Esophagus squamous epithelium (tissue), 5 donors: Measurements from ENCODE around the gene P3H2. TPM values are rescaled to one million over a fixed set of nuclear protein-coding genes. Genes with fewer than 3 reads are reported as not detected.
A peak's percentile ranks its signal among the peaks of the same experiment; 100 is the strongest.

Experiments
- DNase-seq: peaks from one replicate; lab custom pipeline; 2025; lab: John Stamatoyannopoulos, UW
- H3K27ac ChIP-seq, 4 donors: fragments of 200-600 bp; sonication (generic); one replicate each; pipeline ENCODE4 v1.5.1; 2016 to 2019; ENCODE audit warnings: mild to moderate bottlenecking in 1 of 4
- H3K27me3 ChIP-seq, 4 donors: fragments of 200-600 bp; sonication (generic); 1 replicate in 3 of 4; 2 replicates in 1 of 4; pipeline versions ENCODE4 v1.5.1 to v1.6.0; 2017 to 2021; ENCODE audit warnings: antibody characterized with exemption in 1 of 4
- H3K36me3 ChIP-seq, 3 donors: fragments of 200-600 bp; sonication (generic); one replicate each; pipeline ENCODE4 v1.5.1; 2016 to 2019
- H3K4me1 ChIP-seq, 3 donors: fragments of 200-600 bp; sonication (generic); one replicate each; pipeline ENCODE4 v1.5.1; 2017 to 2019
- H3K4me3 ChIP-seq, 4 donors: fragments of 200-600 bp; sonication (generic); 1 replicate in 3 of 4; 2 replicates in 1 of 4; pipeline ENCODE4 v1.5.1; 2016 to 2019; ENCODE audit warnings: mild to moderate bottlenecking in 2 of 4, moderate library complexity in 1 of 4
- H3K9me3 ChIP-seq, 3 donors: fragments of 200-600 bp; sonication (generic); one replicate each; pipeline ENCODE4 v1.5.1; 2016 to 2019
- POLR2A ChIP-seq, 4 donors: fragments of 450-650 bp; IDR thresholded peaks; one replicate each; pipeline ENCODE4 v1.6.1; 2017; ENCODE audit warnings: antibody characterized with exemption in 4 of 4, mild to moderate bottlenecking in 4 of 4, moderate library complexity in 3 of 4
- WGBS, 2 donors: methylation state at CpG; one replicate each; pipeline ENCODE4 v1.1.5; 2018; 5-methylcytosine and 5-hydroxymethylcytosine counted together
- intact Hi-C: fragments of 100-400 bp; cut with DNase I; formaldehyde crosslinking; loops from one replicate; pipeline ENCODE4 v1.15.0; 2022
- total RNA-seq, 4 donors: library from RNA; depleted of rRNA; stranded (reverse); fragments of >200 nt; gene quantifications; one replicate each; pipeline ENCODE4 v1.1.0, GENCODE V29; 2016
- TF ChIP-seq, protein P1 (sequence below), 6 experiments: fragments of 450-650 bp in 4 of 6; fragments of 200-600 bp in 2 of 6; sonication (generic) in 2 of 6; IDR thresholded peaks; one replicate each; pipeline ENCODE4 v1.5.1; 2016 to 2019; ENCODE audit warnings: antibody characterized with exemption in 6 of 6, mild to moderate bottlenecking in 4 of 6, moderate library complexity in 4 of 6
- donor health status: DM: yes; HTN: yes; CAD: no.

P3H2 gene
- total RNA-seq, 4 donors from 2014 or later, result 16.5 to 41.2 (median 34.0) TPM

DNA sequence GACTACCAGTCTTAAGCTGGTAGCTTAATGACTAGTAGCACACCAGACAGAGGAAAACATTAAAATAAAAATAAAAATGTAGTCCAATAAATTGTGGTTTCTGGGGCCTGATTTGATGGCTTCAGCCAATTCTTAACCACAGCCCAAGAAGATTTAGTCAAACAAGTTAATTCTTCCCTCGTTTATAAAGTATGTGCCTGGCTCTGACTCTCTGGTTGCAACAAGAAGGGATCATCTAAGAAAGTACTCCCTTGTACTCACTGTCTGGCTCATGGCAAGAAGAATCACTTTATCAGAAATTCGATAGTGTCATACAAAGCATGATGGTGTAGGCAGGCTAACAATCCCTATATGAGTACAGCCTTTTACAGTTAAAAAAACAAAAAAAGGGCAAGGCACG lies 141.9 kb downstream of the P3H2 start:
- 65 to 66% methylated on average over 3 of the region's 3 CpGs for WGBS, 2 donors
- intact Hi-C loops, result no loop called here
- Histone ChIP-seq H3K36me3 (peaks cover 0 to 7% (median 0%) of the 10 kb centered on the region in 3 donors), H3K27me3 (no peaks in the 10 kb centered on the region), H3K4me1 (peaks cover 0 to 18% (median 0%) of the 10 kb centered on the region in 3 donors), H3K4me3 (no peak overlapping the region), H3K27ac (no peak overlapping the region), H3K9me3 (no peaks in the 10 kb centered on the region)
- no peak for DNase-seq
- TF ChIP-seq, protein P1, sequence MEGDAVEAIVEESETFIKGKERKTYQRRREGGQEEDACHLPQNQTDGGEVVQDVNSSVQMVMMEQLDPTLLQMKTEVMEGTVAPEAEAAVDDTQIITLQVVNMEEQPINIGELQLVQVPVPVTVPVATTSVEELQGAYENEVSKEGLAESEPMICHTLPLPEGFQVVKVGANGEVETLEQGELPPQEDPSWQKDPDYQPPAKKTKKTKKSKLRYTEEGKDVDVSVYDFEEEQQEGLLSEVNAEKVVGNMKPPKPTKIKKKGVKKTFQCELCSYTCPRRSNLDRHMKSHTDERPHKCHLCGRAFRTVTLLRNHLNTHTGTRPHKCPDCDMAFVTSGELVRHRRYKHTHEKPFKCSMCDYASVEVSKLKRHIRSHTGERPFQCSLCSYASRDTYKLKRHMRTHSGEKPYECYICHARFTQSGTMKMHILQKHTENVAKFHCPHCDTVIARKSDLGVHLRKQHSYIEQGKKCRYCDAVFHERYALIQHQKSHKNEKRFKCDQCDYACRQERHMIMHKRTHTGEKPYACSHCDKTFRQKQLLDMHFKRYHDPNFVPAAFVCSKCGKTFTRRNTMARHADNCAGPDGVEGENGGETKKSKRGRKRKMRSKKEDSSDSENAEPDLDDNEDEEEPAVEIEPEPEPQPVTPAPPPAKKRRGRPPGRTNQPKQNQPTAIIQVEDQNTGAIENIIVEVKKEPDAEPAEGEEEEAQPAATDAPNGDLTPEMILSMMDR (IDR thresholded peaks at IDR 0.05), result no peak
- no peak for TF ChIP-seq POLR2A (IDR thresholded peaks at IDR 0.05)

DNA sequence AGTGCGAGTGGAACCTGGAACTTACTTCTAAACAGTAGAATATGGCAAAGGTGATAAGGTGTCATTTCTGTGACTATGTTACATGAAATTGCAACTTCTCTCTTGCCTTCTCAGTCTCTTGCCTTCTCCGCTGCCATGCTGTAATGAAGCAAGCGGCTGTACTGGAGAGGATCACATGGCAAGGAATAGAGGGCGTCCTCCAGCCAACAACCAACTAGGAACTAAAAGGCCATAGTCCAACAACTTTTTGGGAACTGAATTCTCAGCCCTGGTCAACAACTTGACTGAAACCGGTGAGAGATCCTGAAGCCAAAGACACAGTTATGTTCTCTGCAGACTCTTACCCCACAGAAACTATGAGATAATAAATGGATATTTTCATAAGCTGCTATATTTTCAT lies 143.5 kb downstream of the P3H2 start:
- Histone ChIP-seq H3K27me3 (no peaks in the 10 kb centered on the region), H3K27ac (no peak overlapping the region), H3K4me3 (no peak overlapping the region), H3K9me3 (no peaks in the 10 kb centered on the region), H3K4me1 (peaks cover 0 to 9% (median 0%) of the 10 kb centered on the region in 3 donors), H3K36me3 (peaks cover 0 to 18% (median 0%) of the 10 kb centered on the region in 3 donors)
- no peak for DNase-seq
- WGBS, 2 donors, result 87% methylated on average over 5 of the region's 5 CpGs
- intact Hi-C loops, result no loop called here
- TF ChIP-seq POLR2A (IDR thresholded peaks at IDR 0.05), result no peak
- TF ChIP-seq, protein P1 (IDR thresholded peaks at IDR 0.05), result no peak

DNA sequence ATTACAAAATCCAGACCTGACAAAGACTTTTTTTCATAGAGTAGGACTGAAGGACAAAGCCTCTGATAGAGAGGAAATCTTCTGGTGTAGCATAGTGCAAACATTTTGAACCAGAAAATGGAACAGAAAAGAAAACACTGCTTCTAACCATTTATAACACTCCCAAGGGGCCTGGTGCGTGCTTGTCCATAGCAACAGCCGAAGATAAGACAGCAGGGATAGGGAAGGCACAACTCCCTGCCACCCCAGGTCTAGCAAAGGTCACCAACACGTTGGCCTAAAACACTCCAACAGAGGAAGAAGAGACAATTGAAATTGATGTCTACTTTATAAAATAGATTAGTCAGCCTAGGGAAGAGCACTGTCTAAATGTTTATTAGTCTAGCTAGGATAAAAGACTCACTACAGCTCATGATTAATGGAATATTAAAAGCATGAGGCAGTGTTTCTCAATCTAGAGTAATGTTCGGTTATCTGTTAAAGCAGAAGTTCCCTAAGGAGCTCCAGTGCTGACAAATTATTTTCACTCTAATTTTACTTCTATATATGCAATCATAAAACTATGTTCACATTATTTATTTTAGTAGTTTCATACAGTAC lies 145.2 kb downstream of the P3H2 start:
- H3K4me1 ChIP-seq, result peaks cover 0 to 5% (median 0%) of the 10 kb centered on the region in 3 donors
- intact Hi-C loops, result no loop called here
- no peaks in the 10 kb centered on the region for H3K9me3 ChIP-seq
- no peak for DNase-seq
- peak overlapping the region in 1 of 4 donors; percentile 16 for H3K27ac ChIP-seq
- no peak overlapping the region for H3K4me3 ChIP-seq
- 48 to 70% methylated on average over 4 of the region's 4 CpGs for WGBS, 2 donors
- peaks cover 0 to 26% (median 0%) of the 10 kb centered on the region in 3 donors for H3K36me3 ChIP-seq
- TF ChIP-seq POLR2A (IDR thresholded peaks at IDR 0.05), result no peak
- TF ChIP-seq, protein P1 (IDR thresholded peaks at IDR 0.05), result no peak
- no peaks in the 10 kb centered on the region for H3K27me3 ChIP-seq

DNA sequence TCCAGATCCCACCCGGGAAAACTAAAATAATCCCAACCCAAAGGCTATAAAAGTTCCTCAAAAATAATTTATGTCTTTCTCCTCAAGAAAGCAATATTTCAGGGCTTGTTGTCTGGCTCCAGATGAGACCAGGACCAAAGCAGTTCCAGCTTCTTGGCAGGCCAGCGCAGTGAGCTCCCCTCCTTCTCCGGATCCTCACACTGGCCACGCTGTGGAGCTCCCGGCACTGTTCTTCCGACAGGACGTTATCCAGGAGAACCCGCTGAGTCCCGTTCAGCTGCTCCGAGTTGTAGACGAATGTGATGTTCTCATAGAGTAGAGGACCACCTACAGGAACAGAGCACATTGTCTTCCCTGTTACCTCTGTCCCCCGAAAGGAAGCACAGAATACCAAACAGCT lies 146.3 kb downstream of the P3H2 start:
- no peak overlapping the region for H3K4me3 ChIP-seq
- H3K36me3 ChIP-seq, result peaks cover 0 to 35% (median 0%) of the 10 kb centered on the region in 3 donors
- intact Hi-C loops, result loop anchor here (5.0 kb wide), 1 partner anchor 148 kb away; the partner anchor contains the start of gene P3H2
- TF ChIP-seq, protein P1 (IDR thresholded peaks at IDR 0.05), result no peak
- TF ChIP-seq POLR2A (IDR thresholded peaks at IDR 0.05), result no peak
- peaks cover 0 to 5% (median 0%) of the 10 kb centered on the region in 3 donors for H3K4me1 ChIP-seq
- no peak overlapping the region for H3K27ac ChIP-seq
- no peaks in the 10 kb centered on the region for H3K9me3 ChIP-seq
- no peaks in the 10 kb centered on the region for H3K27me3 ChIP-seq
- no peak for DNase-seq
- 87 to 97% methylated on average over 7 to 12 of the region's 12 CpGs for WGBS, 2 donors

DNA sequence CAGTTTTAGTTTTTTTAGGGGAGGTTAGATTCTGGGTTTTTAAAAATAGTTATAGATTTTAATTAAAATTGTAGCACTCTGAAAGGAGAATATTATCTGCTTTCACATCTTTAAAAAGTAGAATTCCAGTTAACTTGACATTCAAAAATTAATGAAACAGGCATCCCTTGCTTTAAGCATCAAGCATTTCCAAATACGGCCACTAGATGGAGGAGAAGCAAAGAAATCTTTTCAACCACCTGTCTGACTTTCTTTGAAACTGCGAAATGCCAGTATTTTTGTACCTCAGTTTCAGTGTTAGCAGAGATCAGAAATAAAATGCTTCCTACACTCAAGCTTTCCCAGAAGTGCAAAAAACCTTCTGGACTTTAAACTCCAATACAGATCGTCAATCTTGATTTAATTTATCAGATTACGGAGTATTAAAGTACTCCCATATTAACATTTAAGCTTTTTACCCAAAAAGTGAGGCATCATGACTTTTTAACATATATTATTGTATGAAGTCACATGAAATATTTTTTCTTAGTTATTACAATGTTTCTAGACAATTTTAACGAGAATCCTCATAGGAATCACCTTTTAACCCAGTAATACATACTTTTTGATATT lies 153.3 kb downstream of the P3H2 start:
- WGBS, 2 donors, result 28 to 31% methylated on average over 5 of the region's 5 CpGs
- H3K27ac ChIP-seq, result no peak overlapping the region
- TF ChIP-seq POLR2A (IDR thresholded peaks at IDR 0.05), result no peak
- TF ChIP-seq, protein P1 (IDR thresholded peaks at IDR 0.05), result peak; percentile 69 to 91 (median 84)
- DNase-seq, result no peak
- H3K27me3 ChIP-seq, result no peaks in the 10 kb centered on the region
- intact Hi-C loops, result loop anchor here (5.0 kb wide), 1 partner anchor 355 kb away; the partner anchor contains the start of gene CLDN1
- peaks cover 0 to under 1% (median 0%) of the 10 kb centered on the region in 3 donors for H3K4me1 ChIP-seq
- H3K36me3 ChIP-seq, result peaks cover 0 to 32% (median 0%) of the 10 kb centered on the region in 3 donors
- H3K4me3 ChIP-seq, result no peak overlapping the region
- H3K9me3 ChIP-seq, result no peaks in the 10 kb centered on the region
